HCT116 (cell line): Measurements from ENCODE around the gene AHI1. TPM values are rescaled to one million over a fixed set of nuclear protein-coding genes. Genes with fewer than 3 reads are reported as not detected.

Experiments used
- ATAC-seq: fragments of 200-7000 bp; cut with Tn5 transposase; 2 replicates; pipeline ENCODE4 v1.9.1; 2020; ENCODE audit warnings: mild to moderate bottlenecking, moderate library complexity
- BruUV-seq: library from RNA; stranded (reverse); fragments of 400-500 nt; replicated peaks from 2 replicates; lab custom pipeline; 2021; lab: Mats Ljungman, UMichigan
- CTCF ChIA-PET: fragments of 300-600 bp; sonication (Branson Sonifier 250); formaldehyde crosslinking; loops from one replicate; lab custom pipeline; 2021; ENCODE audit warnings: antibody characterized with exemption; lab: Charles Lee
- POLR2A ChIA-PET: fragments of 300-600, 350-600 bp; sonication (Branson Sonifier 250); formaldehyde crosslinking; loops from one replicate; lab custom pipeline; 2021; ENCODE audit warnings: antibody characterized with exemption; lab: Charles Lee
- RAD21 ChIA-PET, 2 experiments: fragments of 300-600 bp; sonication (Branson Sonifier 250); formaldehyde crosslinking; loops; one replicate each; lab custom pipeline; 2023; ENCODE audit warnings: low total read pairs in 2 of 2; ENCODE audit not compliant: uncharacterized antibody in 2 of 2, unreplicated experiment in 2 of 2, low non-redundant PET in 1 of 2; lab: Charles Lee
- DNase-seq: peaks from one replicate; pipeline ENCODE4 v3.0.0-alpha.2; 2010; ENCODE audit warnings: low read depth, low spot score
- H2AFZ ChIP-seq: fragments of 200-600 bp; shearing (Covaris generic), sonication (generic); 2 replicates; pipeline ENCODE4 v1.6.1; 2017; ENCODE audit warnings: low read depth, mixed run types, mixed read lengths, antibody characterized with exemption, low read length; ENCODE audit not compliant: poor library complexity, severe bottlenecking
- H3K27ac ChIP-seq: 2 replicates; pipeline ENCODE4 v1.5.1; 2012; ENCODE audit warnings: low read depth, low read length
- H3K27me3 ChIP-seq: fragments of 200-600 bp; sonication (generic); 2 replicates; pipeline ENCODE4 v1.6.1; 2016; ENCODE audit warnings: mixed run types, low read length, mixed read lengths; ENCODE audit not compliant: insufficient read depth
- H3K36me3 ChIP-seq, 2 experiments: fragments of 200-500 bp in 1 of 2; fragments of 200-600 bp in 1 of 2; sonication (Bioruptor generic) in 1 of 2; sonication (generic) in 1 of 2; 2 replicates each; pipeline versions ENCODE4 v1.5.1 to v1.6.1; 2014 to 2016; ENCODE audit warnings: low read length in 2 of 2, inconsistent platforms in 1 of 2, mixed read lengths in 1 of 2, mixed run types in 1 of 2; ENCODE audit not compliant: insufficient read depth in 2 of 2, control insufficient read depth in 1 of 2
- H3K4me1 ChIP-seq, 2 experiments: fragments of 200-600 bp in 1 of 2; sonication (generic) in 1 of 2; 2 replicates each; pipeline versions ENCODE4 v1.5.1 to v1.6.1; 2012 to 2017; ENCODE audit warnings: low read length in 2 of 2, inconsistent platforms in 1 of 2, mild to moderate bottlenecking in 1 of 2, mixed read lengths in 1 of 2, mixed run types in 1 of 2, moderate library complexity in 1 of 2; ENCODE audit not compliant: insufficient read depth in 2 of 2, control insufficient read depth in 1 of 2
- H3K4me2 ChIP-seq: fragments of 200-600 bp; sonication (generic); 2 replicates; pipeline ENCODE4 v1.6.1; 2017; ENCODE audit warnings: mixed run types, low read length, mixed read lengths
- H3K4me3 ChIP-seq, 2 experiments: fragments of 200-600 bp in 1 of 2; sonication (generic) in 1 of 2; replicated peaks in 1 of 2; 2 replicates each; pipeline ENCODE4 v1.5.1; 2011 to 2016; ENCODE audit warnings: low read length in 2 of 2, control low read depth in 1 of 2, low read depth in 1 of 2, mild to moderate bottlenecking in 1 of 2, mixed read lengths in 1 of 2, mixed run types in 1 of 2
- H3K79me2 ChIP-seq: fragments of 200-600 bp; sonication (generic); 2 replicates; pipeline ENCODE4 v1.6.1; 2017; ENCODE audit warnings: mild to moderate bottlenecking, mixed run types, low read length, moderate library complexity, mixed read lengths; ENCODE audit not compliant: insufficient read depth
- H3K9ac ChIP-seq: fragments of 200-600 bp; sonication (generic); 2 replicates; pipeline ENCODE4 v1.6.1; 2016; ENCODE audit warnings: low read length, mixed read lengths
- H3K9me2 ChIP-seq: fragments of 200-600 bp; sonication (generic), shearing (Covaris generic); 2 replicates; pipeline ENCODE4 v1.6.1; 2017; ENCODE audit warnings: mixed run types, mild to moderate bottlenecking, moderate library complexity; ENCODE audit not compliant: insufficient read depth
- H3K9me3 ChIP-seq, 2 experiments: fragments of 200-500 bp in 1 of 2; fragments of 200-600 bp in 1 of 2; sonication (Bioruptor generic) in 1 of 2; sonication (generic) in 1 of 2; 2 replicates each; pipeline ENCODE4 v1.6.1; 2014 to 2017; ENCODE audit warnings: low read length in 2 of 2, mixed read lengths in 2 of 2, inconsistent platforms in 1 of 2, low read depth in 1 of 2, mild to moderate bottlenecking in 1 of 2, mixed run types in 1 of 2, moderate library complexity in 1 of 2; ENCODE audit not compliant: control insufficient read depth in 1 of 2, insufficient read depth in 1 of 2
- H4K20me1 ChIP-seq: fragments of 200-600 bp; sonication (generic), shearing (Covaris generic); 2 replicates; pipeline ENCODE4 v1.6.1; 2017; ENCODE audit warnings: mixed run types, mild to moderate bottlenecking, moderate library complexity; ENCODE audit not compliant: insufficient read depth
- JUND ChIP-seq: IDR thresholded peaks from 2 replicates; pipeline ENCODE4 v1.6.1; 2012
- YY1 ChIP-seq: IDR thresholded peaks from 2 replicates; pipeline ENCODE4 v1.6.1; 2011; ENCODE audit warnings: low read length, low read depth, moderate library complexity, mild to moderate bottlenecking; ENCODE audit not compliant: insufficient replicate concordance; ENCODE audit errors: extremely low read depth
- intact Hi-C: fragments of 100-400 bp; cut with micrococcal nuclease; formaldehyde crosslinking; loops from 2 replicates; pipeline ENCODE4 v1.10.0; 2022
- total RNA-seq: library from RNA; stranded (reverse); gene quantifications from one replicate; pipeline ENCODE4 v1.2.1, GENCODE V29; 2021; ENCODE audit not compliant: unreplicated experiment
- TF ChIP-seq, protein P1 (sequence below): IDR thresholded peaks from 2 replicates; pipeline ENCODE4 v1.6.1; 2011; ENCODE audit warnings: mild to moderate bottlenecking, low read length, moderate library complexity; ENCODE audit not compliant: insufficient replicate concordance; ENCODE audit errors: extremely low read depth
- TF ChIP-seq, protein P2 (sequence below), 3 experiments: fragments of 200-600 bp in 1 of 3; sonication (generic) in 1 of 3; IDR thresholded peaks in 2 of 3; conservative IDR thresholded peaks in 1 of 3; 2 replicates each; pipeline ENCODE4 v1.5.1; 2012 to 2017; ENCODE audit warnings: low read depth in 2 of 3, low read length in 2 of 3, antibody characterized with exemption in 1 of 3, borderline replicate concordance in 1 of 3, control low read depth in 1 of 3, mild to moderate bottlenecking in 1 of 3, mixed read lengths in 1 of 3, mixed run types in 1 of 3, moderate library complexity in 1 of 3; ENCODE audit not compliant: insufficient read depth in 1 of 3

AHI1 gene
- total RNA-seq, 1 experiment from 2014 or later, result 29.6 TPM

DNA sequence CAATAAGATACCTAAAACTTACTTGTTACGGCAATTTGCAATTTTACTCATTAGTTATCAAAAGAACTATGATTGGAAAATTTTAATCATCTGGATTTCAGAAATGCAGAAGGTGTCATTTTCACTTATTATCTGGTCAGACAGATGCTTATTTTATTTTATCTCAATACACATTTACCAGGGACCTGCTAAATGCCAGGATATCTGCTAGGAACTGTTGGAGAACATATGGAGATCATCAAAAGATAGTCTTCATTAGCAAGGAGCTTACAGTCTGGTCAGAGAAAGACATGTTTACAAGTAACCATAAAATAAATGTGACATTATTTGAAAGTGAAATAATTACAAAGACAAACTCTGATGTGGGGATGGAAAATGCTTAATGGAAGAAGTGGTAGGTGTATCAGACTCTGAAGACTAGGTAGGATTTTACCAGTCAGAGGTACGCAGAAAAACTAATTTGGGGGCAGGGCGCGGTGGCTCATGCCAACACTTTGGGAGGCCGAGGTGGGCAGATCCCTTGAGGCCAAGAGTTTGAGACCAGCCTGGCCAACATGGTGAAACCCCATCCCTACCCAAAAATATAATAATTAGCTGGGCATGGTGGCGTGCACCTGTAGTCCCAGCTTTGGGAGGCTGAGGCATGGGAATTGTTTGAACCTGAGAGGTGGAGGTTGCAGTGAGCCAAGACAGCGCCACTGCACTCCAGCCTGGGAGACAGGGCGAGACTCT is 178.6 kb downstream of the AHI1 start (continued):
- TF ChIP-seq, protein P1, sequence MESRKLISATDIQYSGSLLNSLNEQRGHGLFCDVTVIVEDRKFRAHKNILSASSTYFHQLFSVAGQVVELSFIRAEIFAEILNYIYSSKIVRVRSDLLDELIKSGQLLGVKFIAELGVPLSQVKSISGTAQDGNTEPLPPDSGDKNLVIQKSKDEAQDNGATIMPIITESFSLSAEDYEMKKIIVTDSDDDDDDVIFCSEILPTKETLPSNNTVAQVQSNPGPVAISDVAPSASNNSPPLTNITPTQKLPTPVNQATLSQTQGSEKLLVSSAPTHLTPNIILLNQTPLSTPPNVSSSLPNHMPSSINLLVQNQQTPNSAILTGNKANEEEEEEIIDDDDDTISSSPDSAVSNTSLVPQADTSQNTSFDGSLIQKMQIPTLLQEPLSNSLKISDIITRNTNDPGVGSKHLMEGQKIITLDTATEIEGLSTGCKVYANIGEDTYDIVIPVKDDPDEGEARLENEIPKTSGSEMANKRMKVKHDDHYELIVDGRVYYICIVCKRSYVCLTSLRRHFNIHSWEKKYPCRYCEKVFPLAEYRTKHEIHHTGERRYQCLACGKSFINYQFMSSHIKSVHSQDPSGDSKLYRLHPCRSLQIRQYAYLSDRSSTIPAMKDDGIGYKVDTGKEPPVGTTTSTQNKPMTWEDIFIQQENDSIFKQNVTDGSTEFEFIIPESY, result no peak
- no peak for TF ChIP-seq JUND

DNA sequence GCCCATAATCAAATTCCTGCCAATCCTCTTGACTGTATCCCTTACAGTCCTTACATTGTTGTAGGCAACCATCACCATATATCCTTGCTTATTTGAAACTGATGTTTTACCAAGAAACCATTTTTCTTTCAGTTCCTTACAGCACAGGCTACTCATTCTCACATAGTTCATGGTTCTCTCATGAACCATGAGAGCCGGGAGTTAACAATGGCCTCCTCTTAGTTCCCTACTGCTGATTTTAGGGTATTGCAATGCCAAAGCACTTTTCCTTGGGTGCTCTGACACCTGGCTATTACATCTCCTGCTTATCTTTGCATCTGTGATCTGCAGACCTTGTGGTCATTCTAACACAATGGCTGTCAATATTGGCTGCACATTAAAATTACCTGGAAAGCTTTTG is 183.0 kb downstream of the AHI1 start:
- Histone ChIP-seq H3K4me2 (no peak overlapping the region), H3K9ac (no peak overlapping the region), H4K20me1 (no peaks in the 10 kb centered on the region), H3K9me3 (no peaks in the 10 kb centered on the region), H3K27me3 (no peaks in the 10 kb centered on the region), H3K36me3 (no peaks in the 10 kb centered on the region), H2AFZ (no peak overlapping the region), H3K4me1 (no peaks in the 10 kb centered on the region), H3K4me3 (no peak overlapping the region), H3K9me2 (no peaks in the 10 kb centered on the region), H3K79me2 (no peaks in the 10 kb centered on the region), H3K27ac (no peak overlapping the region)
- ATAC-seq (no peak), DNase-seq (no peak)
- TF ChIP-seq, protein P2, sequence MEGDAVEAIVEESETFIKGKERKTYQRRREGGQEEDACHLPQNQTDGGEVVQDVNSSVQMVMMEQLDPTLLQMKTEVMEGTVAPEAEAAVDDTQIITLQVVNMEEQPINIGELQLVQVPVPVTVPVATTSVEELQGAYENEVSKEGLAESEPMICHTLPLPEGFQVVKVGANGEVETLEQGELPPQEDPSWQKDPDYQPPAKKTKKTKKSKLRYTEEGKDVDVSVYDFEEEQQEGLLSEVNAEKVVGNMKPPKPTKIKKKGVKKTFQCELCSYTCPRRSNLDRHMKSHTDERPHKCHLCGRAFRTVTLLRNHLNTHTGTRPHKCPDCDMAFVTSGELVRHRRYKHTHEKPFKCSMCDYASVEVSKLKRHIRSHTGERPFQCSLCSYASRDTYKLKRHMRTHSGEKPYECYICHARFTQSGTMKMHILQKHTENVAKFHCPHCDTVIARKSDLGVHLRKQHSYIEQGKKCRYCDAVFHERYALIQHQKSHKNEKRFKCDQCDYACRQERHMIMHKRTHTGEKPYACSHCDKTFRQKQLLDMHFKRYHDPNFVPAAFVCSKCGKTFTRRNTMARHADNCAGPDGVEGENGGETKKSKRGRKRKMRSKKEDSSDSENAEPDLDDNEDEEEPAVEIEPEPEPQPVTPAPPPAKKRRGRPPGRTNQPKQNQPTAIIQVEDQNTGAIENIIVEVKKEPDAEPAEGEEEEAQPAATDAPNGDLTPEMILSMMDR (IDR thresholded peaks at IDR 0.05 in 2 of 3, conservative IDR thresholded peaks at IDR 0.05 in 1 of 3; ENCODE audit: borderline replicate concordance in 1 of 3, insufficient read depth in 1 of 3, low read depth in 2 of 3, low read length in 2 of 3), result 0 out of 6 replicates have a peak, but pooled peaks of 1 of the 3 experiments have one; percentile 7
- TF ChIP-seq YY1, result no peak
- BruUV-seq, result no TSS peak
- POLR2A ChIA-PET, result no interaction called here
- RAD21 ChIA-PET, result no interaction called here
- intact Hi-C loops, result no loop called here
- CTCF ChIA-PET, result no interaction called here
